AG09309 (cell line): ENCODE measurements around the gene ELOA2.
"Not testable (repeated sequence)": the region's sequence is repeated elsewhere in the genome, so short reads cannot be mapped to it uniquely, and the experiment has no call there.

Source experiments
- DNase-seq: peaks from one replicate; pipeline ENCODE4 v3.0.0-alpha.2; 2010; ENCODE audit warnings: low read depth
- H3K4me3 ChIP-seq: 2 replicates; pipeline ENCODE4 v1.5.1; 2011; ENCODE audit warnings: mild to moderate bottlenecking, low read depth, low read length, moderate library complexity; ENCODE audit not compliant: control insufficient read depth
- TF ChIP-seq, protein P1 (sequence below): IDR thresholded peaks from 2 replicates; pipeline ENCODE4 v1.5.1; 2011; ENCODE audit warnings: mild to moderate bottlenecking, low read depth, low read length, inconsistent platforms; ENCODE audit not compliant: insufficient read depth, control insufficient read depth; ENCODE audit errors: missing control alignments

ELOA2 gene

DNA sequence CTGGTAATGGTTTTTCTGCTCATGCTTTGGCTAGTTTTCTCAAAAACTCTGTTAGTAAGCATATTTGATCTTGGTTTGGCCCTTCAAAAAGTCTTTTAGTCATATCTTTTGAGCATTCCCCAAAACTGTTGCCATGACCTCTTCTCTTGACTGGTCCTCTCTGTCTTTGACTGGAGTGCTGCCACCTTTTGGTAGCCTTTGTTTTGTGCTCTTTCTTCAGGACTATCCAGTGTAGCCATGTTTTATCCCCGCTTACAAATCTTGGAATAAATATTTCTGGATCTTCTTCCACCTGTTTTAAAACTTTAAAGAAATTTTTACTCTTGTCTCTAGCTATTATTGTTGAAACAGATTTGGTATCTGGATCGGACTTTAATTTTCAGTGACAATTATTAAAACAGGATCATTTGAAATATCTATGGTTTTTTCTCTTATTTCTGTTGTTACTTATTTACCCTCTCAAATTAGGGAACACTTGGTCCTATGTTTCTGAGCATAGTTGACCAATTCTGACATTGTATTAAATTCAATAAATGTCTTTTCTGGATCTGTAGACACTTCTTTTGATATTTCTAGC, 965 bp upstream of the ELOA2 start:
- no peak overlapping the region for H3K4me3 ChIP-seq
- DNase-seq = peak; percentile 4
- TF ChIP-seq, protein P1, sequence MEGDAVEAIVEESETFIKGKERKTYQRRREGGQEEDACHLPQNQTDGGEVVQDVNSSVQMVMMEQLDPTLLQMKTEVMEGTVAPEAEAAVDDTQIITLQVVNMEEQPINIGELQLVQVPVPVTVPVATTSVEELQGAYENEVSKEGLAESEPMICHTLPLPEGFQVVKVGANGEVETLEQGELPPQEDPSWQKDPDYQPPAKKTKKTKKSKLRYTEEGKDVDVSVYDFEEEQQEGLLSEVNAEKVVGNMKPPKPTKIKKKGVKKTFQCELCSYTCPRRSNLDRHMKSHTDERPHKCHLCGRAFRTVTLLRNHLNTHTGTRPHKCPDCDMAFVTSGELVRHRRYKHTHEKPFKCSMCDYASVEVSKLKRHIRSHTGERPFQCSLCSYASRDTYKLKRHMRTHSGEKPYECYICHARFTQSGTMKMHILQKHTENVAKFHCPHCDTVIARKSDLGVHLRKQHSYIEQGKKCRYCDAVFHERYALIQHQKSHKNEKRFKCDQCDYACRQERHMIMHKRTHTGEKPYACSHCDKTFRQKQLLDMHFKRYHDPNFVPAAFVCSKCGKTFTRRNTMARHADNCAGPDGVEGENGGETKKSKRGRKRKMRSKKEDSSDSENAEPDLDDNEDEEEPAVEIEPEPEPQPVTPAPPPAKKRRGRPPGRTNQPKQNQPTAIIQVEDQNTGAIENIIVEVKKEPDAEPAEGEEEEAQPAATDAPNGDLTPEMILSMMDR = peak; percentile 56

DNA sequence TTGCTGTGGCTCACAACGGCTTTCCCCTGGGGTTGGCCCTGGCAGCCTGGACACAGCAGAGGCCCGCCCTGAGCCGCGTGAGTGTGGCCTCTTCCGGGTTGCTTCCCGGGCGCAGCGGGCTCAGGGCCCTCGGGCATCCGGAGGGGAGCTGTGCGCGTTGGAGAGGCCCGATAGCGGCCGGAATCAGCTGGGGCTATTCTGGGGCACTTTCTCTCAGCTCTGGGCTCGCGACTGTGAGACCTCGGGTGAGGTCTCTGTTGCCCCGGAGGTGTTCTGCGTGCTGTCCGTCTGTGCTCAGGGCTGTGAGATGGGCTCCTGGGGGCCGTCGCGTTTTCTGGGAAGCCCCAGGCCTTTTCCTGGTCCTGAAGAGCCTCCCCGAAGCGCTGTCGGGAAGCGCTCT, 830 bp downstream of the ELOA2 start:
- H3K4me3 ChIP-seq, DNase-seq: not testable (repeated sequence)

DNA sequence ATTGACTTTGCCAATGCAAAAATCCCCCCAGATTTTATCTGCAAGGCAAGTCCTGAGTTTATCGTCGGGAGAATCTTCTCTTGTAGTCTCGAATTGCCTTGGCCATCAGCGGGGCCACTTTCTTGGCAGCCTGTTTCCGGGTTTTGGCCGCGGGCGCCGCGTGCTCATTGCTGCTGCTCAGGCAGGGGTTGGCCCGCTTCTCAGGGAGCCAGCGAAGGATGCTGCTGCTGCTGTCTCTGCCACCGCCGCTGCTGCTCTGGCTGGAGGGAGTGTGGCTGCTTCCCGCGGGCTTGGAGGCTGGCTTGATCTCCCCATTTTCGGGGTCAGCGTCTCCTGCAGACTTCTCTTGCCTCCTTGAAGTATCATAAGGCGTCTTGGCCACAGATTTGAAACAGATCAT, 2.5 kb downstream of the ELOA2 start:
- TF ChIP-seq, protein P1 = no peak
- no peak overlapping the region for H3K4me3 ChIP-seq
- DNase-seq = no peak

DNA sequence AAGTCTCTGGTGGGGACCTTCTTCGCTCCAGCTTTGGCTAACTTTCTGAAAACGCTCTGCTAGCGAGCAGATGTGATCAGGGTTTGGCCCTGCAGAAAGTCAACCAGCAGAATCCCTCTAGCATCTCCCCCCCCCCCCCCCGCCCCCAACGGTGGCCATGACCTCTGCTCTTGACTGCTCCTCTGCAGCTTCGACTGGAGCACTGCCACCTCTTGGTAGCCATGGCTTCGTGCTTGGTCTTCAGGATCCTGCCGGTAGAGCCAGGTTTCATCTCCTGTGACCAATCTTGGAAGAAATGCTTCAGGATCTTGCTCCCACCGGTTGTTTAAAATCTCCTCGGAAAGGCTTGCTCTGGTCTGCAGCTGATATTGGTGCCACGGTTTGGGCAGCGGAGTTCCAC, 4.5 kb downstream of the ELOA2 start:
- not testable (repeated sequence) for H3K4me3 ChIP-seq, DNase-seq

DNA sequence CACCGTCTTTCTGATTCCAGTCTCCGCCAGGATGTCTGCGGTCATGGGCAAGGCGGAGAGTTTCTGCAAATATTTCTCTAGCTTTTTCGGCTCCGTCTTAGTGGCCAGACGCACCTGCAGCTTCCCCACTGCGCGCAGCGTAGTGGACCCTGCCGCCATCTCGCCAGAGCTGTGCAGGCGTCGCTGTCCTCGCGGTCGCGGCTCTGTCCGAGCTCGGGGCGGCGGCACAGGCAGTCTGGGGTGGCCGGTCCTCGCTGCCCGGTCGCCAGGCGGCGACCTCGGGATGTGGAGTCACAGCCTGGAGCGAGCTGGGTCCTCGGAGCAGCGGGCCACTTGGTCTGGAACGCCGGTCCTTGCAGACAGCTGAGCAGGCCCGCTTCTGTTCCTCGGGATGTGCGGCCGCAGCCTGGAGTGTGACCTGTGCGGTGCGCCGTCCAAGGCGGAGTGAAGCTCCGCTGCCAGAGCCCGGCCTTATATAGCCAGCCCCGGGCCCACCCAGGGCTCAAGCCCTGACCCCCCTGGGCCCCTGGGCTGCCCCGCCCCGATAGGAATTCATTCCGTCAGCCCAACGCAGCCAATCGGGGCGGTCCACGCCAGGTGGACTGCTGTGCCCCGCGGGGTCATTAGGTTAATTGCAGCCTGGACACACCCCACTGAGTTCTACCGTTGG, 5.6 kb downstream of the ELOA2 start:
- not testable (repeated sequence) for H3K4me3 ChIP-seq, DNase-seq

DNA sequence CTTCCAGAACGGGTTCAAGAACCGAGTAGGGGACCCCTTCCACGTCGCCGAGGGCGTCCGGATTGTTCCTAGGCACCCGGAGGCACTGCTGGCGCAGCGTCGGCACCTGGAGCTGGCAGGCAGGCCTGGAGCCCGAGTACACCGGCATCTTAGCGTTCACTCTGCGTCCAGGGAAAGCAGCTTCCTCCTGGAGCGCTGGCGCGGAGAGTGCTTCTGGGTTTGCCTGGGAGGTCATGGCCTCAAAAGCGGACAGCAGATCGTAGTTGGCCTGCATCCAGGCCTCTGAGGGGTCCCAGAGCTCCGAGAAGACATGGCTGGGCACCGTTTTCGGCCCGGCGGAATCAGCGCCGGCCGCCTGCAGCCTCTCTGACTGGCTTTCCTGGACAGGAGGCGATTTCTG, 6.7 kb downstream of the ELOA2 start:
- not testable (repeated sequence) for DNase-seq, H3K4me3 ChIP-seq

DNA sequence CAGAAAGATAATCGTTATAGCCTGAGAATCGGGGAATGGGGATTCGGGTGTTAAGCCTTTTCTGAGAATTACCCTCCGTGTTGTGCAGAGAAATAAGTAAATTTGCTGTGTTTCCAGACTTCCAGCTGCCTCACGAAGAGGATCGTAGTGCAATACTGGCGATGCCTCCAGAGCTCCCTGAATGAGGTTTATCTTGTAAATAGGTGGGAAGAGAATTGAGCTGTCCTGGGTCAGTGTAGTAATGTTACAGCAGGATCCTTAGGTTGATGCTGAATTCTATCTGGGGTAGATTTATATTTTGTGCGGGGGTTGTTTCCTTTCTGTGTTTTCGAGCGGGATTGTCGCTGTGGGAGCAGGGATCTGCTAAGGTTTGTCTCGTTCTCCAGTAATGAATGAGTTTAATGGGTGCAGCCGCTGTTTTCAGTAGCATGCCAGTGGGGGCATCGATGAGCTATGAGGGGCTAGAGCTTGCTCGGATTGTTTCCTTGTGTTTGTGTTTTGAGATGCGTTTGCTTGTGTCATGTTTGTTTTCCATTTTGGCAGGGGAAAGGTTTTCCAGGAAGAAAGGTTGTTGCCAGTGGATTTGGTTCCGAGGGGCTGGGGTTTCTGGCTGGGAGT, 9.8 kb downstream of the ELOA2 start:
- not testable (repeated sequence) for H3K4me3 ChIP-seq, DNase-seq

DNA sequence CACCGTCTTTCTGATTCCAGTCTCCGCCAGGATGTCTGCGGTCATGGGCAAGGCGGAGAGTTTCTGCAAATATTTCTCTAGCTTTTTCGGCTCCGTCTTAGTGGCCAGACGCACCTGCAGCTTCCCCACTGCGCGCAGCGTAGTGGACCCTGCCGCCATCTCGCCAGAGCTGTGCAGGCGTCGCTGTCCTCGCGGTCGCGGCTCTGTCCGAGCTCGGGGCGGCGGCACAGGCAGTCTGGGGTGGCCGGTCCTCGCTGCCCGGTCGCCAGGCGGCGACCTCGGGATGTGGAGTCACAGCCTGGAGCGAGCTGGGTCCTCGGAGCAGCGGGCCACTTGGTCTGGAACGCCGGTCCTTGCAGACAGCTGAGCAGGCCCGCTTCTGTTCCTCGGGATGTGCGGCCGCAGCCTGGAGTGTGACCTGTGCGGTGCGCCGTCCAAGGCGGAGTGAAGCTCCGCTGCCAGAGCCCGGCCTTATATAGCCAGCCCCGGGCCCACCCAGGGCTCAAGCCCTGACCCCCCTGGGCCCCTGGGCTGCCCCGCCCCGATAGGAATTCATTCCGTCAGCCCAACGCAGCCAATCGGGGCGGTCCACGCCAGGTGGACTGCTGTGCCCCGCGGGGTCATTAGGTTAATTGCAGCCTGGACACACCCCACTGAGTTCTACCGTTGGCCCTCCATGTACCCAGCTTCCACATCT, 11.5 kb downstream of the ELOA2 start:
- DNase-seq, H3K4me3 ChIP-seq: not testable (repeated sequence)

DNA sequence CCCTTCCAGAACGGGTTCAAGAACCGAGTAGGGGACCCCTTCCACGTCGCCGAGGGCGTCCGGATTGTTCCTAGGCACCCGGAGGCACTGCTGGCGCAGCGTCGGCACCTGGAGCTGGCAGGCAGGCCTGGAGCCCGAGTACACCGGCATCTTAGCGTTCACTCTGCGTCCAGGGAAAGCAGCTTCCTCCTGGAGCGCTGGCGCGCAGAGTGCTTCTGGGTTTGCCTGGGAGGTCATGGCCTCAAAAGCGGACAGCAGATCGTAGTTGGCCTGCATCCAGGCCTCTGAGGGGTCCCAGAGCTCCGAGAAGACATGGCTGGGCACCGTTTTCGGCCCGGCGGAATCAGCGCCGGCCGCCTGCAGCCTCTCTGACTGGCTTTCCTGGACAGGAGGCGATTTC, 12.6 kb downstream of the ELOA2 start:
- not testable (repeated sequence) for DNase-seq, H3K4me3 ChIP-seq

DNA sequence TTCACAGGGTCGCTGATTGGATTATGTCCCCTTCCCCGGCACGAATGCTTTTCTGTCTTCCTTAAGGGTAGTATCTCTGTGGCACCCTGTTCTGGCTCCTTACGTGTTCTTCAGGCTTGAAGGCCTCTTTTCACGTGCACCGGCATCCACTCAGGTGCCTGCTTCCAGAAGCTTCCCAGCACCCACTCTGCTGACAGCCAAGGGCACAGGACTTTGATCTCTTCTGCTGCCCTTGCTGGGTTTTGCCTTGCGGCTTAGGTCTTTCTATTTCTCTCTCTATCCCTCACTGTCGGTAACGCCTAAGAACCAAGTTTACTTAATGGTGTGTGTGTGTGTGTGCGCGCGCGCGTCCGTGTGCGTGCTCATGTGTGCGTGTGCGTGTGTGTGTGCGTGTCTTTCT, 14.7 kb downstream of the ELOA2 start:
- not testable (repeated sequence) for DNase-seq, H3K4me3 ChIP-seq

DNA sequence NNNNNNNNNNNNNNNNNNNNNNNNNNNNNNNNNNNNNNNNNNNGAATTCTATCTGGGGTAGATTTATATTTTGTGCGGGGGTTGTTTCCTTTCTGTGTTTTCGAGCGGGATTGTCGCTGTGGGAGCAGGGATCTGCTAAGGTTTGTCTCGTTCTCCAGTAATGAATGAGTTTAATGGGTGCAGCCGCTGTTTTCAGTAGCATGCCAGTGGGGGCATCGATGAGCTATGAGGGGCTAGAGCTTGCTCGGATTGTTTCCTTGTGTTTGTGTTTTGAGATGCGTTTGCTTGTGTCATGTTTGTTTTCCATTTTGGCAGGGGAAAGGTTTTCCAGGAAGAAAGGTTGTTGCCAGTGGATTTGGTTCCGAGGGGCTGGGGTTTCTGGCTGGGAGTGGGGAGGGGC, 15.6 kb downstream of the ELOA2 start:
- H3K4me3 ChIP-seq, DNase-seq: not testable (repeated sequence)
